ENCODE data around the gene UCMA. TPM values are rescaled to one million over a fixed set of nuclear protein-coding genes. Genes with fewer than 3 reads are reported as not detected.

Gene UCMA
- total and polyA plus RNA-seq, 8 donors, result not detected

DNA sequence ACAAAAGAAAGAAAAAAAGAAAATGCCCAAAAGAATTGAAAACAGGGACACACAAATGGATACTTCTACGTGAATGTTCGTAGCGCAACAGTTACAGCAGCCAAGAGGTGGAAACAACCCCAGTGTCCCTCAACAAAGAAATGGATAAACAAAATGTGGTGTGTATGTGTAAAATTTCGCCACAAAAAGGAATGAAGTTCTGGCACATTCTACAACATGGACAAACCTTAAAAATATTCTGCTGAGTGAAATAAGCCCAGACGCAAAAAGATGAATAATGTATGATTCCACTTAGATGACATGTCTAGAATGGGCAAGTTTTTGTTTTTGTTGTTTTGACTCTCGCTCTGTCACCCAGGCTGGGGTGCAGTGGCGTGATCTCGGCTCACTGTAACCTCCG, 10.9 kb downstream of the UCMA start:
- 91 to 96% (median 93%) methylated on average over 9 of the region's 9 CpGs for WGBS, 5 donors
- intact Hi-C loops (cut with DNase I; ENCODE audit: low total_unique reads), result no loop called here

DNA sequence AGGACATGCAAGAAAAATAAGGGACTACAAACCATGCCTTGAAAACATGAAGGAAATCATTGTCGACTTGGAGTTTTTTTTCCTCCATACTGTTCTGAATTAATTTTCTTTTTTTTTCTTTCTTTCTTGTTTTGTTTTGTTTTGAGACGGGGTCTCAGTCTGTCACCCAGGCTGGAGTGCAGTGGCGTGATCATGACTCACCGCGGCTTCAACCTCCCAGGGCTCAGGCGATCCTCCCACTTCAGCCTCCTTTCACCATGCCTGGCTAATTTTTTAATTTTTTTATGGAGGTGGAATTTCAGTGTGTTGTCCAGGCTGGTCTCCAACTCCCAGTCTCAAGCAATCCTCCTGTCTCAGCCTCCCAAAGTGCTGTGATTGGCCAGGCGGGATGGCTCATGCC, 11.6 kb downstream of the UCMA start:
- no peak overlapping the region for H3K27ac ChIP-seq
- intact Hi-C loops (cut with DNase I; ENCODE audit: low total_unique reads), result no loop called here
- H3K4me1 ChIP-seq, result no peaks in the 10 kb centered on the region
- no peaks in the 10 kb centered on the region for H3K36me3 ChIP-seq
- no peak for DNase-seq
- no peak overlapping the region for H3K4me3 ChIP-seq
- 88 to 96% (median 93%) methylated on average over 7 of the region's 7 CpGs for WGBS, 5 donors
- H3K9me3 ChIP-seq, result no peaks in the 10 kb centered on the region
- no peaks in the 10 kb centered on the region for H3K27me3 ChIP-seq
- TF ChIP-seq, protein P1, sequence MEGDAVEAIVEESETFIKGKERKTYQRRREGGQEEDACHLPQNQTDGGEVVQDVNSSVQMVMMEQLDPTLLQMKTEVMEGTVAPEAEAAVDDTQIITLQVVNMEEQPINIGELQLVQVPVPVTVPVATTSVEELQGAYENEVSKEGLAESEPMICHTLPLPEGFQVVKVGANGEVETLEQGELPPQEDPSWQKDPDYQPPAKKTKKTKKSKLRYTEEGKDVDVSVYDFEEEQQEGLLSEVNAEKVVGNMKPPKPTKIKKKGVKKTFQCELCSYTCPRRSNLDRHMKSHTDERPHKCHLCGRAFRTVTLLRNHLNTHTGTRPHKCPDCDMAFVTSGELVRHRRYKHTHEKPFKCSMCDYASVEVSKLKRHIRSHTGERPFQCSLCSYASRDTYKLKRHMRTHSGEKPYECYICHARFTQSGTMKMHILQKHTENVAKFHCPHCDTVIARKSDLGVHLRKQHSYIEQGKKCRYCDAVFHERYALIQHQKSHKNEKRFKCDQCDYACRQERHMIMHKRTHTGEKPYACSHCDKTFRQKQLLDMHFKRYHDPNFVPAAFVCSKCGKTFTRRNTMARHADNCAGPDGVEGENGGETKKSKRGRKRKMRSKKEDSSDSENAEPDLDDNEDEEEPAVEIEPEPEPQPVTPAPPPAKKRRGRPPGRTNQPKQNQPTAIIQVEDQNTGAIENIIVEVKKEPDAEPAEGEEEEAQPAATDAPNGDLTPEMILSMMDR (IDR thresholded peaks at IDR 0.05), result no peak
- TF ChIP-seq POLR2A (IDR thresholded peaks at IDR 0.05) (no peak), EP300 (IDR thresholded peaks at IDR 0.05) (no peak), POLR2AphosphoS5 (IDR thresholded peaks at IDR 0.05) (no peak)

More for the DNA sequence above, 10.9 kb downstream of the UCMA start:
- no peaks in the 10 kb centered on the region for H3K9me3 ChIP-seq
- H3K27ac ChIP-seq, result no peak overlapping the region
- no peak overlapping the region for H3K4me3 ChIP-seq
- H3K27me3 ChIP-seq, result no peaks in the 10 kb centered on the region
- DNase-seq, result no peak
- no peaks in the 10 kb centered on the region for H3K36me3 ChIP-seq
- H3K4me1 ChIP-seq, result no peaks in the 10 kb centered on the region
- TF ChIP-seq EP300 (IDR thresholded peaks at IDR 0.05) (no peak), POLR2AphosphoS5 (IDR thresholded peaks at IDR 0.05) (no peak), POLR2A (IDR thresholded peaks at IDR 0.05) (no peak)
- TF ChIP-seq, protein P1 (IDR thresholded peaks at IDR 0.05), result no peak

DNA sequence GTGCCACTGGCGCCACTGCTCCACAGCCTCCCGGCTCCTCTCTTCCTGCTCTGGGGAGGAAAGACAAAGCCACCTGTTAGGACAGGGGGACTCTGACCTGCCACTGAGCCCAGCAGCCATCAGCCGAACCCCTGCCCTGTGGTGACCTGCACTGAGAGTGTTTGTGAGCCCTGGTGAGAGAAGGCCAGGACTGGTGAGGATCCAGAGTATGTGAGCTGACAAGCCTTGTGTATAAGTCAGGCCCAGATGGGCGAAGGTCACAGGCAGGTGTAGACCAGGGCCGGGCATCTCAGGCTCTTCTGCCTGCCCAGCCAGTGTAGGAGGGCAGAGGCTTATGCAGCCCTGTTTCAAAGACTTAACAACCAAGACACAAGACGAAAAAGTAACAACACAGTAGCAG, 12.0 kb downstream of the UCMA start:
- WGBS, 5 donors, result 86 to 93% (median 91%) methylated on average over 5 to 6 of the region's 6 CpGs
- Histone ChIP-seq H3K4me3 (no peak overlapping the region), H3K27me3 (no peaks in the 10 kb centered on the region), H3K9me3 (no peaks in the 10 kb centered on the region), H3K27ac (no peak overlapping the region), H3K4me1 (no peaks in the 10 kb centered on the region), H3K36me3 (no peaks in the 10 kb centered on the region)
- no peak for TF ChIP-seq POLR2AphosphoS5 (IDR thresholded peaks at IDR 0.05)
- TF ChIP-seq, protein P1 (IDR thresholded peaks at IDR 0.05), result no peak
- no peak for TF ChIP-seq POLR2A (IDR thresholded peaks at IDR 0.05)
- no peak for TF ChIP-seq EP300 (IDR thresholded peaks at IDR 0.05)
- DNase-seq, result no peak
- intact Hi-C loops (cut with DNase I; ENCODE audit: low total_unique reads), result no loop called here

DNA sequence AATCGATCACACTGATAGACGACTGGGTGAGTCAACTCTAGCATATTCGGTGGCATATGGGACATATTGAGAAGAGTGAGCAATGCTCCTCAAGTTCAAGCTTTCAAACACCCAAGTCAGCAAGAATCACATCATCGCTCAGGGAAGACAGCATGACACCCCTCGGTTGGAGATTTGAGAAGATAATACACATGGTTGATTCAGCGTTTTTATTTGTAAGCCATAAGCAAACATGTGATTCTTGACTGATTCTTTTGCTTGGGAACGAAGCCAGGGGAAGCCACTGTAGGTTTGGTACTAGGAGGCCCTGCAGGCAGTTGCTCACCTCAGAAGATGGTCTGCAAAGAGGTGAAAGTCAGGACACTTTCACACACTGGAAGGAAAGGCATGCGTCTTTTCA, 12.6 kb downstream of the UCMA start:
- TF ChIP-seq, protein P1 (IDR thresholded peaks at IDR 0.05), result no peak
- no peak for TF ChIP-seq EP300 (IDR thresholded peaks at IDR 0.05)
- TF ChIP-seq POLR2A (IDR thresholded peaks at IDR 0.05), result no peak
- TF ChIP-seq POLR2AphosphoS5 (IDR thresholded peaks at IDR 0.05), result no peak
- no peaks in the 10 kb centered on the region for H3K27me3 ChIP-seq
- H3K9me3 ChIP-seq, result no peaks in the 10 kb centered on the region
- no peaks in the 10 kb centered on the region for H3K4me1 ChIP-seq
- no peak overlapping the region for H3K4me3 ChIP-seq
- no peaks in the 10 kb centered on the region for H3K36me3 ChIP-seq
- intact Hi-C loops (cut with DNase I; ENCODE audit: low total_unique reads), result no loop called here
- WGBS, 5 donors, result 82 to 92% (median 87%) methylated on average over 8 of the region's 8 CpGs
- DNase-seq, result no peak
- H3K27ac ChIP-seq, result no peak overlapping the region
